Spleen (tissue), 7 donors: ENCODE results near the gene ZNF76.

Experiments
- CTCF ChIP-seq, 11 experiments: fragments of 200-600 bp in 7 of 11; fragments of 450-650 bp in 4 of 11; sonication (generic) in 4 of 11; IDR thresholded peaks in 8 of 11; conservative IDR thresholded peaks in 3 of 11; 1 replicate in 7 of 11; 2 replicates in 4 of 11; pipeline versions ENCODE4 v1.4.0 to v1.8.0; 2016 to 2021; ENCODE audit warnings: antibody characterized with exemption in 11 of 11, inconsistent platforms in 4 of 11, mild to moderate bottlenecking in 1 of 11
- POLR2A ChIP-seq, 3 donors: fragments of 450-650 bp; IDR thresholded peaks; one replicate each; pipeline ENCODE4 v1.5.1; 2017; ENCODE audit warnings: antibody characterized with exemption in 3 of 3, mild to moderate bottlenecking in 1 of 3
- donor health status: DM: no; HTN: no; CAD: no; lungs with moderate emphysema.
- donor health status: DM: no; HTN: no; CAD: no.
- donor health status: DM: no; HTN: no; CAD: no.

DNA sequence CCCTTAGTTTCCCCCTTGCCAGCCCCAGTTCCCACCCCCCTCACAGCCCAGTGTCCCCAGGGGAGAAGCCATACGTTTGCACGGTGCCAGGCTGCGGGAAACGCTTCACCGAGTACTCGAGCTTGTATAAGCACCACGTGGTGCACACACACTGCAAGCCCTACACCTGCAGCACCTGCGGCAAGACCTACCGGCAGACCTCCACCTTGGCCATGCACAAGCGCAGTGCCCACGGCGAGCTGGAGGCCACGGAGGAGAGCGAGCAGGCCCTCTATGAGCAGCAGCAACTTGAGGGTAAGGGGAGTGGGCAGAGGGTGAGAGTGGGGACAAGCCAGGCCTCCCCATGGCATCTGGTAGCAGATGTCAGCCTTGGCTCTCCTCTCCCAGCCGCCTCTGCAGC is 33.0 kb downstream of the ZNF76 start:
- TF ChIP-seq POLR2A (IDR thresholded peaks at IDR 0.05) (no peak), CTCF (IDR thresholded peaks at IDR 0.05 in 8 of 11, conservative IDR thresholded peaks at IDR 0.05 in 3 of 11) (no peak)
